ENCODE data around the gene TASP1.

DNA sequence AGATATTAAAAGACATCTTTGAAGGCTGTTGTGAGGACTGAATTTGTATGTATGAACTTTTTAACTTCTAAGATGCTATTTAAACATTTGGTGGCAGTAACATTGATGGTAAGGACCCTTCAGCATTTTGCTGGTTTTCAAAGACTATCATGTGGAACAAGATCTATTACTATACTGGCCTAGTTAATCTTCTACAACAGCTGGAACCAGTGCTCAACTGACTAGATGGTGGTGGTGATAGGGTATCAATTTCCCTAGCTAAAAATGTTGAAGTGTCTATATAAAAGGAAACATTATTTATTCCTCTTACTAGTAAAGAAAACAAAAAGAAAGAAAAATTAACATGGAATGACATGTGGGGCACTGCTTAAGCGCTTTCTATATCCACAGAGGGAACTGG, 195.7 kb downstream of the TASP1 start:
- TF ChIP-seq EZH2 (IDR thresholded peaks at IDR 0.05; ENCODE audit: insufficient read depth, poor library complexity, severe bottlenecking) (no peak), EZH2phosphoT487 (IDR thresholded peaks at IDR 0.05; ENCODE audit: insufficient read depth, low read depth) (no peak)
